GM18508 (cell line): Measurements from ENCODE around the gene MYO16.
"Not testable (repeated sequence)": the region's sequence is repeated elsewhere in the genome, so short reads cannot be mapped to it uniquely, and the experiment has no call there.

Experiments
- ATAC-seq: cut with Tn5 transposase; IDR thresholded peaks from one replicate; pipeline ENCODE4 v1.9.1; 2021; ENCODE audit warnings: moderate number of reproducible peaks; ENCODE audit not compliant: insufficient read depth, unreplicated experiment

Gene MYO16

DNA sequence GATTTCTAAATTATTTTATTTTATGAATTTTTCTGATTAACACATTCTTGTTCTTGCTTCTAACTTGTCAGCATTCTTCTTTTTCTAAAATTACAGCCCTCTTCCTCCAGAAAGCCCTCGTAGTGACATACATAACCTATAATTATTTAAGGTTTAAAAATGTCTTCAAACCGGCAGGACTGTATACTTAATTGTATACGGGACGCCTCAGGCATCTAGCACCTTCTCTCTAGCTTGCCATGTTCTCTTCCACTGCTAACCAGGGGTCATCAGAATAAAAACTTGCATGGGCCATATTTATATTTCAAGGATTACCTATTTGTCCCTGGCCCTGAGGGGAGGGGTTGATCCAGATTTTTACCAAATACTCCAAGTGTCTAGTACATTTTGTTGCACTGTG, 380.3 kb downstream of the MYO16 start:
- no peak for ATAC-seq

DNA sequence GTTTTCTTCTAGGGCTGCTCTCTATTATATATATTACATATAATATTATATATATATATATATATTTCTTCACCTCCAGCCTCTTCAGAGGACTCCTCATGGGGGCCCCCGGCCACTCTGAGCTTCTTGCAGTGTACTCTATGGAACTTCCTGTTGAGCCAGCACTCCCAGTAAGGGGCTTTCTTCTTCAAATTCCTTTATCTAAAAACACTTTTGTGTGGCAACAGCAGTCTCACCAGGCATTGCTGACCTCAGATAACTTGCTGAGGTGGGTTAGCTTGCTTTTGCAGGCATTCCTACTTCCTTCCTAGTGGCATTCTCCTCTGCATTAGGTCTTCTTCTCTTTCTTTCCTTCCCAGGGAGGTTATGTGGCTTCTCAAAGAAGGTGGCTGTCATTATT, 381.5 kb downstream of the MYO16 start:
- no peak for ATAC-seq

DNA sequence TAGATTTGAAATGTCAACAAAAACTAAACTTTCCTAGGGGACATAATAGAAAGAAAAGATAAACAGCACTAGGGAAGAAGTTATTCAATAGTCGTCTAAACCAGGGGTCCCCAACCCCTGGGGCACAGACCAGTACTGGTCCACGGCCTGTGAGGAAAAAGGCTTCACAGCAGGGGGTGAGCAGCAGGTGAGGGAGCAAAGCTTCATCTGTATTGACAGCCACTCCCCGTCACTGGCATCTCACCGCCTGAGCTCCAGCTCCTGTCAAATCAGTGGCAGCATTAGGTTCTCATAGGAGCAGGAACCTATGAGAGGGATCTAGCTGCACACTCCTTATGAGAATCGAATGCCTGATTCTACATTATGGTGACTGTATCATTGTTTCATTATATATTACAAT, 382.7 kb downstream of the MYO16 start:
- no peak for ATAC-seq

DNA sequence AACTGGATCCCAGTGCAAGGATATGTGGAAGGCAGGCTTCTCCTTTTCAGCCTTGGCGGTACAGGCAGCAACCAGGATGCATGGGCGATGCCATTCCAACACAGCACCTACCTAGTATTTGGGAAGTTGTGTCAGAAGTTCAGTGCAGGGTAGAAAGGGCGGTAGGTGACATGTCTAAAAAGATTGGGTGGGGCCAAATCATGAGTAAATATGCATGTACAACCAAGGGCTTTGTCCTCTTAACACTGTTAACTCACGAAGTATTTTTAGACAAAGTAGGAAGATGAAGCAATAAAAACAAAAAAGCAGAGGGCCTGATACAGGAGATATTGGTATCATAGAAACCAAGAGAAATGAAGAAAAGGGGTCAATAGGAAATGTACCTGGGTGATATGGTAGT, 392.1 kb downstream of the MYO16 start:
- no peak for ATAC-seq

DNA sequence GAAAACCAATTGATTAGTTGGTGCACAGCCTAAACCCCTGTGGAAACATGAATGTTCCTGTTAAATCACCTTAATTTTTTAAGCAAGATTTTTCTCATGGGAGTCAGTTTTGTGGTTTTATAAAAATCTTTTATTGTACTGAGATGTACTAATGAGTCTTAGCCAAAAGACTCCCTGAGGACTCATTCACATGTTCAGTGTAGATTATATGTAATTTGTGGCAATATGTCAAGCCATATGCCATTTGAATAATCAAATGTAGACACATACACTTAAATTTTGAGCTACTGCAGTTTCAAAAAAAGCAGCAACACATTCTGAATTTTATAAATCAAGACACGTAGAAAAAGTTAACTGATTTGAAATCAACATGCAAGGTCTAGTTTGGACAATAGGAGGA, 395.2 kb downstream of the MYO16 start:
- ATAC-seq, result no peak

DNA sequence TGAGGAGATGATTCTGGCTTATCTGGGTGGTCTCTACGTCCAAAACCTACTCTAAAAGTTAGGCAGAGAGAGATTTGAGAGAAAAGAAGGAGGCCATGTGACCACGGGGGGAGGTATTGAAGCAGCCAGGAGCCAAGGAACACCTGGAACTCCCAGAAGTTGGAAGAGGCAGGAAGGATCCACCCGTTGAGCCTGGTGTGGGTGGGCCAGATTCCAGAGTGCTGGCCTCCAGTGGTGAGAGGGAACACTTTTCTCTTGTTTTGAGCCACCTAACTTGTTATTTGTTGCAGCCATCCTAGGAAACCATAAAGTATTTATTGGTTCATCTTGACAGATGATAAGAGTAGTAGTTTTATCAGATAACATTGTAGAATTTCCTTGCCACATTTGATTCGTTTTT, 396.9 kb downstream of the MYO16 start:
- no peak for ATAC-seq

DNA sequence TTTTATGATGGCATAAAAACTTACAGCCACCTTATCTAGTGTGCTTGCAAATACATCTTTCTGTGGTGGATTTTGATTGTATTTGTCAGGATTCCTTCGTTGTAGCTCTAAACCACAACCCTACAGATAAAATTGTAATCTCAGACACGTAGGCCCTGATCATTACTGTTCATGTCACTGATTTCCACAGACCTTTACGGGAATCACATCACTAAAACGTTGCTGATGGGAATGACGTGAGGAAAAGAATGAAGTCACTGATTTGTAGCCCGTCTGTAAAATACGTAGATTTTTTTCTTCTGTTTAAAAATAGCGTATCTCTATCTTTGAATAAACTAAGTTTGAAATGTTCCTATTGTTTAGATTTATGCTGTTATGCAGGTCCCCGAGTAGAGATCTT, 399.2 kb downstream of the MYO16 start:
- ATAC-seq, result no peak

DNA sequence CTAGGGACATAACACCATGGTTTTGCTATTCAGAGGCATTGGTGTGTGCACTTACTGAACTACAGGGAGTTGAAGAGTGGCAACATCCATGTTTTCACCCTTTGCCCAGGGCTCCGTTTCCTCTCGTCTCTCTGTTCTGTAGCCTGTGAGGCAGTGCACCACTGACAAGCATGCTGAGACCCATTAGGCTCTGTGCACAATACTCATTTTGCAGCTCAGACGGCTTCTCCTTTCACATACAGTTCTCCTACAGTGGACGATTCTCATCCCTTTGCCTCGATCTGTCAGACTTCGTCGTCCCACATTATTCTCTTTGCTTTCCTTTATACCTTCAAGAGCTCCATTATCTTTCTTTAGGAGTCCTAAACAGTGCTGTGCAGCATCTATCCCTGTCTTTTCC, 403.7 kb downstream of the MYO16 start:
- ATAC-seq, result no peak

DNA sequence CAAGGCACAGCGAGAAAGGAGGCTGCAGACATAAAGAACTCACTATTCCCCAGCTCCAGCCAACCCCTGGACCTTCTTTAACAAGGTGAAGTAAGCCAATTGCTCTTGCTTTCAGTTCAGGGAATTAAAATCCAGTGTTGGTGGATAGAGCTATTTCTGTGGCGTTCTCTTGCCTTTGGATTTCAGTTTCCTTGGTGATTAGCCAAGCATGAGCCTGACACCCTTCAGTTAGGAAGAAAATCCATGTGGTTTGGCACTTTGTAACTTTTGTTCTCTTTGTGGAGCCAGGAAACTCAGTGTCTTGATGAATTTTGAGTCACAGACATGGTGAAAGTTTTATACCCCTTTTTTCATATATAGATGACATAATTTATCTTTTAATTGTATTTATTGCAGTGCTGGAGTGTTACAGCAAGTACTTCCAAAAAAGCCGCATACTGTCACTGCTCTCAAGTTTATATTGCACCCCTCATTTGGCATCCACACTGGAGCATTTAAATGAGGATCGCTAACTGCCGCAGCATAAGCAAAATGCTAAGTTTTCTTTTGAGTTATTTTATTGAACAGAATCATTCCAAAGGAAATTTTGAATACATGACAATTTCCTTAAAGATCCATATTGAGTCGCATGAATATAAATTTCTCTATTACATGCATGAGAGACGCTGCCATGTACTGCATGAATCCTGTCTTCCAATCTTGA, 406.8 kb downstream of the MYO16 start:
- no peak for ATAC-seq

DNA sequence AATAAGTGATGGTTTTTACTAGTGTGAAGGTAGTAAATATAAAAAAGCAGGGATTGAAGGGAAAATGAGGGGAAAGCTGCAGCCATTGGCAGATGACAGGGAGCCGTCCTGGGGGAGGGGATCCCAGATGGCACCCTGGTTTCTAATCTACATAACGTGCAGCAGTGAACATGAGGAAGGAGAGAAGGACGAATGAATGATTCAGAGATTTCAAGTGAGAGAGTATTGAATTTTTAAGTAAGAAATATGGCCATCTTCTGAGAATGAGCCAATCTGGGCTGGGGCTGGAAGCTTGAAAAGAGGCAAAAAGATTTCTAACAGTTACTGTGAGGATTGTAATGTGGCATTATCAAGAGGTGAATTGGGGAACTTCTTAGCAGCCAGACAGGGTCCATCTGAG, 414.2 kb downstream of the MYO16 start:
- no peak for ATAC-seq

DNA sequence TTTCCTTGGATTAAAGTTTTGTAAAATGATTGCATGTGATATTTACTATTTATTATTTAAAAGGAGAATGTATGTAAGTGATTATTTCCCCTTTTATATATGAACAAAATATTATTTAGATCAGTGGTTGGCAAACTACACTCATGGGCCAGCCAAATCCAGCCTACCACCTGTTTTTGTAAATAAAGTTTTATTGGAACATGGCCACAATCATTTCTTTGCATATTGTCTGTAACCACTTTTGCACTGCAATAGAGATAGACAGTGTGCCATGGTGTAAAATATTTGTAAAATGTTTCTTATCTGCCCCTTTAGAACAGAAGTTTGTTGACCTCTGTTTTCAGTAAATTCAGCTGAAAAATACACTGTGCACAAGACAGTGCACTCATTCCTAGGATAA, 426.4 kb downstream of the MYO16 start:
- ATAC-seq, result no peak

DNA sequence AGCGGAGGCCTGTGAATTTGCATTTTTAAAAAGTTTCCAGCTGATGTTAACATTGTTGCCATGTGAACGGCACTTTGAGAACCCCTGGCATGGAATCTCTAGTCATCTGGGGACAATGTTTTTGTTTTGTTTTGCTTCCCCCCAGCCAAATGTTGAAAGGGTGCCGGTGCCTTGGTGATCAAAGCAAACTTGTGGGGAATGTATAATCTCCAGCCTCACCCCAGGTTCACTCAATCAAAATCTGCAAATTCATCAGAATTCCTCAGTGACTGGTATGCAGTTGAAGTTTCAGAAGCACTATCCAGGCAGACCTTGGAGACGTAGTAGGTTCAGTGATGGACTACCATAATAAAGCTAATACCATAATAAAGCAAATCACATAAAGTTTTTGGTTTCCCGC, 428.7 kb downstream of the MYO16 start:
- no peak for ATAC-seq

DNA sequence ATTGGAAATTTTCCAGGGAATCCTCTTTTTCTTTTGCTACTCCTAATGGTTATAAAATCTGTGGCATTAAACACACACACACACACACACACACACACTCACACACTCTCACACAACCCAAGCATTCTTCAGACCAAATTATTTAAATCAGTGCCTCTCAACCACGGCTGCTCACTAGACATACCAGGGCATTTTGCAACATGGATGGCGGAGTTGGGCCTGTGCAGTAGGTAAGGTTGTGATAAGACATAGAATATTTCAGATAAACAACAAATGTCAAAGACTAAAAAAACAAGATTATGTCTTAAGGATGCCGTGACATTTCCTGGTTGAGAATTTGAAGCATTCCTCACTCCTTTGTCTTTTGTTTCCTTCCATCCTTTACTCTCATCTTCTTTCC, 443.1 kb downstream of the MYO16 start:
- no peak for ATAC-seq

DNA sequence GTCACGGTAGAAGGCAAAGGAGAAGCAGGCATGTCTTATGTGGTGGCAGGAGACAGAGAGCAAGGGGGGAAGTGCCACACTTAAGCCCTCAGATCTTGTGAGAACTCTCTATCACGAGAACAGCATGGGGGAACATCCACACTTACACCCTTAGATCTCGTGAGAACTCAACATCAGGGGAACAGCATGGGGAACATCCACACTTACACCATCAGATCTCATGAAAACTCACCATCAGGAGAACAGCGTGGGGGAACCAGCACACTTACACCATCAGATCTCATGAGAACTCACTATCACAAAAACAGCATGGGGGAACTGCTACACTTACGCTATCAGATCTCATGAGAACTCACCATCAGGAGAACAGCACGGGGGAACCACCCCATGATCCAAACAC, 445.0 kb downstream of the MYO16 start:
- no peak for ATAC-seq

DNA sequence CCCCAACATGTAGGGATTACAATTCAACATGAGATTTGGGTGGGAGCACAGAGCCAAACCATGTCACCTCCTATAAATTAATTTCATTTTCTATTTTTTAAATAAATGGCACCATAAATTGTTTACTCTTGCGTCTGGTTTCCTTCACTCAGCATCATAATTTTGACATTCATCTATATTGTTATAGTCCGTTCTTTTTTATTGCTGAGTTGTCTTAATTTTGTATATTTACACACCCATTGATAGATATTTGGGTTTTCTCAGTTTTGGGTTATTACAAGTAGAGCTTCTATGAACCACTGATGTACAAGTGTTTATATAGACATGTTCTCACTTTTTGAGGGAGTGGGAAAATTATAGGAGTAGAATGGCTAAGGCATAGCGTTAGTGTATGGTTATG, 445.4 kb downstream of the MYO16 start:
- no peak for ATAC-seq

DNA sequence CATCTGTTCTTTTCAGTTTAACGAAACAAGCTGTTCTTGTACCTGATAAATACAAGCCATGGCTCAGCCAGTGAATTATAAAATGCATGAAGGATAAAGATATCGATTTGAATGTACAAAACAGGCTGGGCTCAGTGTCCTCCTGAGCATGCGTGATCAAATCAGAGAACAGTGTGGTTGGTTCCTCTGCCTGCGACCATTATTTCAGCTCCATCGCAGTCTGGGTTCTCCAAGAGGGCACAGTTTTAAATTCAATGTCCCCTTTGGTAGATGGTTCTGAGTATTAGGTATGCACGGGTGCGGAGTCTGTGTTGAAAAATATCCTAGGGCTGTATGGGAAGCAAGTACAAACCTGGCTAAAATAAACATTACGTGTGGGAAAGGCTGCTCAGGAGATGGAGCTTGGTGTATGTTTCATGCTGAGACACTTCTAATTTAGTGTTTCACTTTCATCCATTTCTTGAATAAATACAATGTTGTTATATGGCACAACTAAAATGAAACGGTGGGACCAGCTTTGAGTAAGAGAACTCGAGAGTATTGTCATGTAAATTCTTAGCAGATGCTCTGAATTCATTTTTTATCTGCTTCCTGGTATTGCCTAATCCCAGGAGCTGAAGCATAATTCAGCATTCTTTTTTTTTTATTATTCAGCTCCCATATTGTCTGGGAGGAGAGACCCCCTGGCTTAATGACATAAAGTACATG, 458.7 kb downstream of the MYO16 start:
- no peak for ATAC-seq

DNA sequence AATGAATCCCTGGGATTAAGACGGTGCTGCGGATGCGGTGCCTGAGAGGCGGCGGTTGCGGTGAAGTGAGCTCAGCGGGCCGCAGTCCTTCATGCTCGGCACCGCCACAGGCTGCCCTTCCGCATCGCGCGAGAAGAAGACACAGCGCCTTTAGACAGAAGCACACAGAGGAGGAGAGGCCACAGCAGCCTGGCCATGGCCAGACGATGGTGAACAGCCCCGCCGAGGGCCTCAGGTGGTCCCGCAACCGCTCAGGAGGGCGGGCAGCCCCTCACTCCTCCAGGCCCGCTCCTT, 459.2 kb downstream of the MYO16 start:
- no peak for ATAC-seq

DNA sequence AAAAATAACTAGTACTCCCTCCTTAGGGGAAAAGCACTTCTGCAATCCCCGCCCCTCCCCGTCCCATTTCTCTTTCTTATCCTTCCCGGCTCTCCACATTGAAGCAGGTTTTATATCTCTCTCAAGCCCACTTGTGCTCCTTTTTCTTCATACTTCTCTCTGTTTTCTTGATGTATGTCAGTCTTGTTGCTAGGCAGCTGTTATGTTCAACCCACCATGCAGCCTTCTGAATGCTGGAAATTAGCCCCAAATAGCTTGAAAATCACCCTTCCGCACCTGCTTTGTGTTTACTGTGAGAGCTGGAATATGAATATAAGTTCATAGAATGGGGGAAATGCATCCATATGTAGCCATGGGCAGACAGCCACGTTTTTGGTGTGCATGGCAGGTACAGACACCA, 461.4 kb downstream of the MYO16 start:
- ATAC-seq, result no peak

DNA sequence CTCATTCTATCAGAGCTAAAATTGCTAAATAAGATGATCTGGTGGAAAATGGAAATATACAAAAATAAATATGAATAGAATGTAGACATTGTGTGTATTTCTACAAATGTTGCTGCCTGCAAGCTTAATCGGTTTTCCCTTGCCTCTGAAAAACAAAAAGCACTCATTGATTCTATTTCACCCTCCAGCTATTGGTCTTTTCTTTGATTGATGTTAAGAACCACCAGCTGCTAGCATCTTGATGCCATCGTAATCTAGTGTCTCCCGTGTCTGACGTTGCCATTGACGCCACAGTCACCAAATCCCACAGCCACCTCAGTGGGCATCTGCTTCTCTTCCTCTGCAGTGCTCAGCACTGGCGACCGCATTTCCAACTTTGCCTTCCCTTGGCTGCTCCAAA, 461.8 kb downstream of the MYO16 start:
- ATAC-seq, result no peak

DNA sequence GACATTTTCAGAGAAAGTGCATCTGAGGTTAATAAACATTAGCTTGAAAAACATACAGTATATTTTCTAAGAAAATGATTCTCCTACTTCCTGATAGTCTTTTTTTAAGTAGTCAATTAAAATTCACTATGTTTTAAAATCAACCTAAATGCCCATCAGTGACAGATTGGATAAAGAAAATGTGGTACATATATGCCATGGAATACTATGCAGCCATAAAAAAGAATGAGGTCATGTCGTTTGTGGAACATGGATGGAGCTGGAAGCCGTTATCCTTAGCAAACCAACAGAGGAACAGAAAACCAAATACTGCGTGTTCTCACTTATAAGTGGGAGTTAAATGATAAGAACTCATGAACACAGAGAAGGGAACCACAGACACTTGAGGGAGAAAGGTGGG, 462.8 kb downstream of the MYO16 start:
- not testable (repeated sequence) for ATAC-seq

DNA sequence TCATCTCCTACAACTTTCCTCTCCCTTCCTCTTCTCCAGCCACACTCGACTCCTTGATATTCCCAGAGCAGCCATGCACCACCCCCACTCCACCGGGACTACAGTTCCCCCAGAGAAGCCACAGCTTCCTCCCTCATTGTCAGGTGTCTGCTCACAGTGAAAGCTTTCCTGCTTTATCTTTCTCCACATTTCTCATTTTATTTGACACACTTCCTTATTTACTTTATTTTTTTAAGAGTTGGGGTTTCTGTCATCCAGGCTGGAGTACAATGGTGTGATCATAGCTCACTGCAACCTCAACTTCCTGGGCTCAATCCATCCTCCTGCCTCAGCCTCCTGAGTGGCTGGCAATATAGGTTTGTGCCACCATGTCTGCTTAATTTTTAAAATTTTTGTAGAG, 464.6 kb downstream of the MYO16 start:
- ATAC-seq, result no peak

DNA sequence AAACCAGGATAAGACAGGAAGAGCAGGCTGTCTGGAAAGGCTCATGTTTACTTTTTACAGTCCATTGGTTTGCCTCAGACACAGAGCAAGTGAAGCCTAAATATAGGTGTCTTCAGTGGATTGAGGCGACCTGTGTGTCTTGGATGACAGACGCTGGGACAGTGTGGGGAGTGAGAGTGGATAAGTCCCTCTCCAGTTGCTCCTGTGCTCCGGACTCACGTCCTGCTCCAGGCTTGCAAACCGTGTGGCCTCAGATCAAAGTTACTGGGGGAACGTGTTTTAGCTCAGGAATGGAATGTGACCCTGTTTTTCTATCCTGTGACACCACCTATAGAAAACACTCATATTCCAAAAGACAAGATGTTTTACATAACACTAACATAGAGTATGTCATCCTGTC, 465.7 kb downstream of the MYO16 start:
- no peak for ATAC-seq
